NCI-H526 treated with DMSO at 0.1 percent for 48 hours (cell line): ENCODE data around the gene CYBA.

ENCODE experiments used
- DNase-seq: peaks from one replicate; lab custom pipeline; 2025; lab: John Stamatoyannopoulos, UW

CYBA gene

GRCh38 chr16:88645455-88645854, 5.4 kb downstream of the CYBA start:
- DNase-seq, result no peak

- DNase-seq, result no peak
These were observed 7.3 kb downstream of the CYBA start for GRCh38 chr16:88643644-88643932.

GRCh38 chr16:88642881-88643643, 7.8 kb downstream of the CYBA start:
- no peak for DNase-seq

GRCh38 chr16:88640498-88641247, 10.2 kb downstream of the CYBA start:
- no peak for DNase-seq

- DNase-seq, result no peak
These were observed 10.8 kb downstream of the CYBA start for GRCh38 chr16:88640039-88640495.

- DNase-seq, result no peak
These were observed 11.4 kb downstream of the CYBA start for GRCh38 chr16:88639231-88640038.

GRCh38 chr16:88638323-88639230, 12.3 kb downstream of the CYBA start, which contains the start of gene IL17C:
Gene IL17C (plus strand): TSS chr16:88638572. CDS start chr16:88638642, 70 bp downstream.
- peak; percentile 37 for DNase-seq

GRCh38 chr16:88636488-88637265, 14.2 kb downstream of the CYBA start:
- no peak for DNase-seq

- no peak for DNase-seq
These were observed 15.1 kb downstream of the CYBA start for GRCh38 chr16:88635671-88636319.

- DNase-seq, result no peak
These were observed 15.7 kb downstream of the CYBA start for GRCh38 chr16:88634994-88635670.

- DNase-seq, result no peak
These were observed 16.5 kb downstream of the CYBA start for GRCh38 chr16:88634141-88634993.

- DNase-seq, result no peak
These were observed 17.1 kb downstream of the CYBA start for GRCh38 chr16:88633684-88634140.

- no peak for DNase-seq
These were observed 18.3 kb downstream of the CYBA start for GRCh38 chr16:88632587-88632930.

GRCh38 chr16:88631920-88632586, 18.8 kb downstream of the CYBA start:
- DNase-seq, result no peak

GRCh38 chr16:88631384-88631783, 19.5 kb downstream of the CYBA start:
- DNase-seq, result no peak

GRCh38 chr16:88630941-88631340, 19.9 kb downstream of the CYBA start:
- DNase-seq, result no peak

GRCh38 chr16:88630433-88630832, 20.4 kb downstream of the CYBA start:
- DNase-seq, result no peak

GRCh38 chr16:88629835-88630234, 21.0 kb downstream of the CYBA start:
- no peak for DNase-seq
